GM21381 (cell line): ENCODE measurements around the gene CCDC174.

Experiments used
- ATAC-seq: cut with Tn5 transposase; IDR thresholded peaks from one replicate; pipeline ENCODE4 v1.9.1; 2021; ENCODE audit warnings: mild to moderate bottlenecking, moderate library complexity; ENCODE audit not compliant: unreplicated experiment

The CCDC174 gene

DNA sequence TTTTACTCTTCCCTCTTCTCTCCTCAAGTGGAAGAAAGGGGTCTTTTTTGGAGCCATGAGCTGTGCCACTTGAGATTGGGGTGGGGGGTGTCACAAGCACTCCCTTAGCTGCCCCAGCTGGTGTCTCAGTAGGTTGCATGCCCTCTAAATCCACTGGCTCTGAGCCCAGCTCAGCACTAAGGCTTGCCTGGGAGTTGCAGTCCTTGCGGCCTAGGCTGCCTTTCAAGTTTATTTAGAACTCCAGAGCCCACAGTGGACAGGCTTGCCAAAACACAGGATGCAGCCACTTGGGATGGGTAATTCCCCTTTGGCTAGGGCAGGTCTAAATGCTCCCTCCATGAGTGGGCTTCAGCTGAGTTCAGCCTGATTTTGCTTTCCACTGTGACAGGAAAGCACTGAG lies 48.1 kb downstream of the CCDC174 start:
- ATAC-seq = no peak

DNA sequence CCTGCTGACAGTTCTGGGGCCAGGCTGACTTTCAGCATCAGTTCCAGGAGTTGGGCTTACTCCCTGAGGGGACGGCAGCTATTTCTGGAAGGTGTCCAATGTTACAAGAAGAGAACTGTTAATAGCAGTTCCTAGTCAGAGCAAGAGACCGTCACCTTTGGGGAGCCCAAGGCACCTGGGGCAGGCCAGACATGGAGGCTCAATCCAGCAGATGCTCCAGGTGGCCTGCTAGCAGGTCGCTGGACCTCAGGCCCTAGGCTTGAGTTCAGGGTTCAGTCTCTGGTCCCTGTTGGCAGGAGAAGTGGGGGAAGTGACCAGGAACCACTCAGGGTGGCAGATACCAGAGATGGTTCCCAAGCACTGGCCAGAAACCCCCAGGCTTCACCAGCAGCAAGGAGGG lies 49.3 kb downstream of the CCDC174 start:
- ATAC-seq = no peak

DNA sequence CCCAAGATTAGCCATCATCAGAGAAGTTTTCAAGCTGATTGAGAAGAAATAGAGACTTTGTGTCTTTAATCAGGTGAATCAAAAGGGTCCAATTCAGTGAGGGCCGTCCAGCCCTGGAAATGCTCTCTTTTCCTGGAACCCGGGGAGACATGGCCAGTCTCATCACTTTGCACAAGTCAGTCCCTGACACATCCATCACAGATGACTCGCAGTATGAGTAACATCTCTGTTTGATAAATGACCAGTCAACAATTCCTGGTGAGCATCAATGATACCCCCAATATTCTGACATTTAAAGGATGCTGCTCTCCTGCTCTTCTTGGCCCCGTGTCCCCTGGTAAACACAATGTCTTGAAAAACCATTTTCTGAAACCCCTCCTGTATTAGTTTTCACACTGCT lies 50.1 kb downstream of the CCDC174 start:
- ATAC-seq = no peak

DNA sequence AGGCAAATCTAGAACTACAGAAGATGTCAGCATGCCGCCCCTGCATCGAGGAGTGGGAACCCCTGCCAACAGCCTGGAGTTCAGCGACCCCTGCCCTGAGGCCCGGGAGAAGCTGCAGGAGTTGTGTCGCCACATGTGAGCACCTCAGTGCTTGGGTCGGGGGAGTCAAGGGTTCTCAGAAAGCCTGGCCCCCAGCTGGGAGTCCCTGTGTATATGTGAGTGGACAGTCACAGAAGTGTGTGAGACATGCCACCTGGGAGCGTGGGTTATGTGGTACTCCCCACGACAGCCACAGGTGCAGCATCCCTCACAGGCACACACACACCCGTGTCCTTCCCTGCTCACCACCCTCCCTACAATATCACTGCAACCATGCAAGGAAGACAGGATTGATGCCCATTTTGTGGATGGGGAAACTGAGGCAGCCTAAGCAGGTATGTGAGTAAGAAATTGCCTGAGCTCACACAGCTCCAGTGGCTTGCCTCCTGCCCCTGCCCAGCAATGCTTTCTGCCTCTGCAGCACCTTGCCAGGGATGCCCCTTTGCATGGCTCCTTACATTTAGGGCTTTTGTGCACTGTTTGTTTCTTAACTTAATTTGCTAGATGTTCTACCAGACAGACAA lies 51.7 kb downstream of the CCDC174 start:
- ATAC-seq = no peak

DNA sequence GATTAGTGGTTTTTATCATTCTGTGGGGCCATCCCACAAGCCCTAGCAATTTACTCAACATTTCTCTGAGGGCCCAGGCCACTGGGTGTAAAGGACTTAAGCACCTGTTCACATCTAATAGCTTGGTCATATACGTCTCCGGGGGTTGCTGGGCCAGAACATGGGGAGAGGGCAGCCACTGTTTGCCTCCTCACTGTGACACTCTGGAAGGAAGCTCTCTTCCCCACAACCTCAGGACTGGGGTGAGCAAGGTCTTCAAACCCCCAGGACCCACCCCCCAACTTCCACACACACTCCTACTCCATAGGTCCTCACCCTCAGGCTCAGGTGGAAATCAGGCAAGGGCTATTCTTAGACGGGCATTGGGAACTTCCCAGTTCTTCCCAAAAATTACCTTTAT lies 52.2 kb downstream of the CCDC174 start:
- no peak for ATAC-seq

DNA sequence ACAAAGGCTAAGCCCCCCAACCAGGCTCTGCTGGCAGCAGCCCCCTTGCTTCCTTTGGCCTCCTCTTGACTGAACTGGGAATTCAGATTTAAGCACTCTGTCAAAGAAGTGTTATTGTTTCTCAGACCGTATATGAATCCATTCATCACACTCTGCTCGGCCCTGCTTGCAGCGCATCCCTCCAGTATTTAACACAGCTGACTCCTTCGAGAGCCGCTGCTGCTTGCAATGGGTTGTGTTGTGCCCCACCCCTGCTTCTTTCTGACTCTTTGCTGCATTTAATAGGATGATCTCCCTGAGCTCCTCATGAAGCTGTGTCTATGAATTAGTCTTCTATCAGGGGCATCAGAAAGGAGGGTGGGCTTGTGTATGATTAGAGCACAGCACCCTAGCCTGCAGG lies 54.5 kb downstream of the CCDC174 start:
- ATAC-seq = no peak

DNA sequence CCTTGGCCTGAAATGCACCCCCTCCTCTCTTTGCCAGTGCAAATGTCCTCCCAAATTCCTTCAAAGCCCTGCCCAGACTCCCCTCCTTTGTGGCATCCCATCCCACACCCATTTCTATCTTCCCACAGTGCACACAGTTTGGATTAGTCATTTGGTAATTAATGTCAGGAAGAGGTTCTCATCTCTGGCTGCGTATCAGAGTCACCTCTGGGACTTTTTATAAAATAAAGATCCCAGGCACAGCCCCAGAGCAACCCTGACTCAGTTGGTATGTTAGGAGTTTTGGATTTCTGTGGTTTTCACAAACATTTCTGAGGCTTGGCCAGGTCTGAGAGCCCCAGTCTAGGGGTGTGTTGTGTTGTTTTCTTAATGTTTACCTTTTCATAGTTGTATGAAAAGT lies 65.0 kb downstream of the CCDC174 start:
- ATAC-seq = no peak

DNA sequence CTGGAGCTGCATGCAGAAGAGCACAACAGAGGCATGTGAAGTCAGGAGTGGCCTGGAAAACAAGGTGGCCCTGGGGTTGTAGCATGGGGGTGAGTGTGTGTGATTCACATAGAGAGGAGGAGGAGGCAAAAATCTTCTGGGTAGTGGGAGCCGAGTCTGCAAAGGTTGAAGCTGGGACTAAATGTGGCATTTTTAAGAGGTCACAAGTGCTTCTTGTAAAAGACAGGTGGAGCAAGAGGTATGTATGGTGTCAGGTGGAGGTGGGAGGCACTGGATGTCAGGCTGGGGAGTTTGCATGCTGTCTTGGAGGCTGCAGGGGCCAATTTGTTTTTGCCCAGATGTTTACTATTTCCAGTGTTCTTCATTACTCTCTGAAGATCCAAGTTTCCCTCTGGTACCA lies 65.7 kb downstream of the CCDC174 start:
- no peak for ATAC-seq

DNA sequence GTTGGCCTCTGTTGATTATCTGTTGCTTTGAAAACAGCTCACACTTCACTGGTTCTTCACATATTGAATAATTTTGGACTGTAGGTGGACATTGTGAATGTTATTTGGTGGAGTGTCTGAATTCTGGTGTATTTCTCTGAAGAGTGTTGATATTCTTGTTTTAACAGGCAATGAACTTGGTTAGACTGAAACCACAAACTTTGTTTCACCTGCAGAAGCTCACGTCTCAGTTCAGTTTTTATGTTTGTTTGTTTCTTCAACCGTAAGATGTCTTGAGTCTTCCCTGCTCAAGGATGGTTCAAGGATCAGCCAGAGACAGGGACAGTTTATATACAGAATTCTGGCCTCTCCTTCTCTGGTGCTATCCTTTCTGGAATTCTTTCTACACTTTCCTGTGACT lies 67.0 kb downstream of the CCDC174 start:
- ATAC-seq = no peak

DNA sequence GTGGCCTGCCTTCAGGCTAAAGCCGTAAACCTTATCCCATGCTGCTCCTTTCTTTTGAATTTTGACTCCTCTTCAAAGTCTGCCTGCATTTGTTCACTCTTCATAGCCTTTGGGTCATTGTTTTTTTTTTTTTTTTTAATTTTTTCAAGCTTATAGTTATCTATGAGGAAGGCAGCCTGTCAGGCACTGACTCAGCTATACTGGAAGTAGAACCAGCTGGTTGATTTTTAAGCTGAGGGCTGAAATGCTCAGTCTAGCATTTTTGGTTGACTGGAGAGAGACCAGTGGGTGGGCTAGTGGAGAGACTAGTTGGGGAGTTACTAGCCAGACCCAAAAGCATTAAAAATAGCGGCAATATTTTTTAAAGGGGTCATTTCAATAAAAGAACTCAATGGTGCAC lies 67.4 kb downstream of the CCDC174 start:
- peak; percentile 49 for ATAC-seq

DNA sequence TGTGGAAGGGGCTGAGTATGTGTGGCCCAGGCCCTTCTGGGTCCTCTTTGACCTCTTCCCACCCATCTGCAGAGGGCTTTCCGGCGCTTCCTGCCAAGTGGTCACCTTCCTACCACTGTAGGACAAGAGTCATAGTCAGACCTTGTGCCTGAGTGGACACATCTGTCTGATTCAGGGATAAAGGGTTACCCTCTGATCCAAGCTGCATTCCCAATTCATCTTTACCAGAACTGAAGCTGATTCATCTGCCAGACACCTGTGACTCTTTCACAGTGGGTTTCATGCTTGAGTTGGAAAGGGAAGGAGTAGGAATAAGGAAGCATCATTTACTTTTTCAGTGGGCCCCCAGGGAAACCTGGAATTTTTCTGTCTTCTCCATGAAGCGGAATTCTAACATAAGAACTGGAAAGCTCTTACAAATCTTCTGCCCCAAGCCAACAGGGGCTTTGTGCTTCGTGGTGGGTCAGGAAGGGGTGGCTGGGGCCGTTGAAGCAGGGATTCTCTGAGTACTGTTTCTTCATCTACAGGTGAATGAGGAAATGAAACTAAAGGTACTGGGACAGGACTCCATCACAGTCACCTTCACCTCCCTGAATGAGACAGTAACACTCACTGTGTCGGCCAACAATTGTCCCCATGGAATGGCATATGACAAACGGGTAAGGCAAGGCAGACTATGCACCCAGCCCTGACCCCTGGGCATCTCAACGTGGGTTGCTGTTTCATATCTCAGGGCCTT lies 69.7 kb downstream of the CCDC174 start:
- no peak for ATAC-seq
